GM12865 (cell line): Measurements from ENCODE around the gene GDPGP1.

Source experiments
- DNase-seq: peaks from one replicate; pipeline ENCODE4 v3.0.0; 2010; ENCODE audit warnings: low read depth
- H3K4me3 ChIP-seq: 2 replicates; pipeline ENCODE4 v1.5.1; 2011; ENCODE audit warnings: mild to moderate bottlenecking, low read depth, low read length, control low read depth
- CTCF ChIP-seq: IDR thresholded peaks from 2 replicates; pipeline ENCODE4 v1.5.1; 2011; ENCODE audit warnings: low read length, control low read depth, low read depth, inconsistent platforms; ENCODE audit not compliant: insufficient read depth; ENCODE audit errors: missing control alignments

Gene GDPGP1

GRCh38 chr15:90205886-90206285, 28.1 kb upstream of the GDPGP1 start:
- no peak for DNase-seq
- no peak overlapping the region for H3K4me3 ChIP-seq
- TF ChIP-seq CTCF, result no peak

- no peak for TF ChIP-seq CTCF
- H3K4me3 ChIP-seq, result no peak overlapping the region
- DNase-seq, result no peak
Measured at GRCh38 chr15:90207252-90207651, 26.8 kb upstream of the GDPGP1 start.

- TF ChIP-seq CTCF, result no peak
- no peak for DNase-seq
- no peak overlapping the region for H3K4me3 ChIP-seq
Measured at GRCh38 chr15:90208356-90208755, 25.7 kb upstream of the GDPGP1 start.

- no peak for TF ChIP-seq CTCF
- no peak overlapping the region for H3K4me3 ChIP-seq
Measured at GRCh38 chr15:90209591-90209990, 24.4 kb upstream of the GDPGP1 start.

GRCh38 chr15:90210593-90210992, 23.4 kb upstream of the GDPGP1 start:
- no peak overlapping the region for H3K4me3 ChIP-seq
- no peak for TF ChIP-seq CTCF
- DNase-seq, result no peak

More at GRCh38 chr15:90209591-90209990, 24.4 kb upstream of the GDPGP1 start:
- peak; percentile 84 for DNase-seq

GRCh38 chr15:90211009-90211408, 23.0 kb upstream of the GDPGP1 start:
- DNase-seq, result no peak
- TF ChIP-seq CTCF, result no peak
- H3K4me3 ChIP-seq, result no peak overlapping the region

- no peak for TF ChIP-seq CTCF
- no peak for DNase-seq
- H3K4me3 ChIP-seq, result no peak overlapping the region
Measured at GRCh38 chr15:90211440-90212143, 22.4 kb upstream of the GDPGP1 start.
